GM21737 (cell line): ENCODE results near the gene OS9.

ENCODE experiments used
- ATAC-seq: cut with Tn5 transposase; IDR thresholded peaks from one replicate; pipeline ENCODE4 v1.9.1; 2021; ENCODE audit warnings: mild to moderate bottlenecking, moderate library complexity; ENCODE audit not compliant: unreplicated experiment

OS9 gene

DNA sequence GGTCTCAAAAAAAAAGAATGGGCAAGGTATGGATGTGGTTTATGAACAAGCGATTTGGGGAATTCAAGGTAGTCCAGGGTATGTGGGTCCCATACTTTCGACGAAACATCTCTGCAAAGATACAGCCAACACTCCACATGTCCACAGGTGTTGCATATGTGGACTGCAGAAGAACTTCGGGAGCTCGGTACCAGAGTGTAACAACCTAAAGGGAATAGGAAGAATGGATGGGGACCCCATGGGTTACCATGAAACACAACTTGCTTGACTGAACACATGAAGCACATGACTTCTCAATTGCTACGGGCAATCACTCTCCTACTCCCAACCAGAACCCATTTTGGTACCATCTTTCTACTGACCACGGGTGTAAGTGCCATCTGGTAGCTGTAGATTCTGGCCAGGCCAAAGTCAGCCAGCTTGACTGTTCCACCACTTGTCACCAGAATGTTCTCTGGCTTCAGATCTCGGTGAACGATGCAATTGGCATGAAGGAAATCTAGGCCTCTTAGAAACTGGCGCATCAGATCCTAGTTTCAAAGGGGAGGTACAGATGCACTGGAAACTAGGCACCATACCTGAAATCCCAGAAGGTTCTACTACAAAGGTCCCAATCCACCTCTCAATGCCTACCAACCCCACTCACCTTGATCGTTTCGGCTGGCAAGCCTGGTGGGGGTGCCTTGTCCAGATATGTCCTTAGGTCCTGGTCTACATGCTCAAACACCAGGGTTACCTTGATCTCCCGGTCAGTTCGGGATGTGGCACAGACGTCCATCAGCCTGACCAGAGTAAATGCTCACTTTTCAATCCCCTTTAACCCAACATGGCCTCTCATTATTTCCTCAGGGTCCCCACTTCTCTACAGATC lies 56.9 kb downstream of the OS9 start:
- no peak for ATAC-seq

DNA sequence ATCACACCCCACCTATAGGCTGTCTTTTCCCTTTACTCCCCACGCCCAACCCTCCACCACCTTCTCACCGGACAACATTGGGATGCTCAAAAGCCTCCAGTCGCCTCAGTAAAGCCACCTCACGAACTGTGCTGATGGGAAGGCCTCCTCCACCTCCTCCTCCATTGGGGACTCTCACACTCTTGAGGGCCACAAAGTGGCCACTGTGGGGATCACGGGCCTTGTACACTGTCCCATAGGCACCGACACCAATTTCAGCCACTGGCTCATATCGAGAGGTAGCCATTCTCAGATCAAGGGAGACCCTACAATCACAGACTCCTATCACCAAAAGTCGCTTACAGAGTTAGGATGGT lies 57.5 kb downstream of the OS9 start:
- ATAC-seq = no peak

DNA sequence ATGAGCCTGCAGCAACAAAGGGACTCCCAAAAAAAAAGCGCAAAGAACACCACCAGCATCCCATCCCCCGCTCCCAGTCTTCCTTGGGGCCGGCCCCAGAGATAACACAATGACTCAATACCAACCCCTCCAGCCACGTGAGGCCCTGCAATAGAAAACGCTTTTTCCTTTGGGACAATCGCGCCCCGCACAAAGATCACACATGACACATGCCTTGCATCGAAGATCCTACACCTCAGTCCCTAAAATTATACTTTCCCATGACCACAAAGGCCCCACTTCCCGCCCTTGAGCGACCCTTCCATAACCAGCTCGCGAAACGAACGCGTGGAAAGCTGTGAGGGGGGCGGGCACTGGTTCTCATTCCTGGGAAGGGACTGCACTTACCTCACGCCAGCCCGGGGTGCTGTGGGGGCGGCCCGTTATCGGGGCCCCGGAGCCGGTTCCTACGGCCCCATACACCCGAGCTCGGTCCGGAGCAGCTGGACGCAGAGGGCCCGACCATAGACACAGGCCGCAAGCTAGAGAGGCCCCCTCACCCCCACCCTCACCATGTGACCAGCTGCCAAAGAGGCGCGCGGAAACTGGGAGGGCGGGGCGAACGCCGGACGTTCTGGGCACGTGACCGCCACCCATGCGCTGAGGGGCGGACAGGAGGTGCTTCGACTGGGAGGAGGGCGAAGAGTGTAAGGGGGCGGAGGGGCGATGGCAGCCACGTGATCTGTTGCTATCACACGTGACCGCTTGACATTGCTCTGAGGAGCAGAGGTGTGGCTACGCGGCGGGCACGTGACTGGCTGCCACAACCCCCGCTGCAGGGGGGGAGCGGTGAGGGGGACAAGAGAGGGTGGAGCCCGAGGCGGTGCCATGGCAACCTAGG lies 58.1 kb downstream of the OS9 start, which contains the start of gene CDK4:
TSS of gene CDK4 (minus strand) at position 523 of the 880 bp plus-strand sequence. CDS start 593 bp downstream, outside the sequence.
- peak; percentile 61 for ATAC-seq

DNA sequence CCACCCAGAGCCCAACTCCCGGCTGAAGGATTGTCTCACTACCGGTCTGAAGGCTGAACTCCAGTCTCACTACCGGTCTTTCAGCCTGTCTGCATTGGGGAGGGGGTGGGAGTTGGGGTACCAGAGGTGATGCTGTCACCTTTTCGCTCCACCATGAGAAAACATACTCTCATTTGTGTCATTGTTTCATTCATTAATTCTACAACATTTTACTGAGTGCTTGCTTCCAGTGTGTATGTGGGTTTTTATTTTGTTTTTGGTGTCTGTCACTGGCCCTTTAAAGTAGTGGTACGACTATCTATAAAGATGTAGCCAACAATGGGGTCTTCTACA lies 58.7 kb downstream of the OS9 start:
- ATAC-seq = no peak

DNA sequence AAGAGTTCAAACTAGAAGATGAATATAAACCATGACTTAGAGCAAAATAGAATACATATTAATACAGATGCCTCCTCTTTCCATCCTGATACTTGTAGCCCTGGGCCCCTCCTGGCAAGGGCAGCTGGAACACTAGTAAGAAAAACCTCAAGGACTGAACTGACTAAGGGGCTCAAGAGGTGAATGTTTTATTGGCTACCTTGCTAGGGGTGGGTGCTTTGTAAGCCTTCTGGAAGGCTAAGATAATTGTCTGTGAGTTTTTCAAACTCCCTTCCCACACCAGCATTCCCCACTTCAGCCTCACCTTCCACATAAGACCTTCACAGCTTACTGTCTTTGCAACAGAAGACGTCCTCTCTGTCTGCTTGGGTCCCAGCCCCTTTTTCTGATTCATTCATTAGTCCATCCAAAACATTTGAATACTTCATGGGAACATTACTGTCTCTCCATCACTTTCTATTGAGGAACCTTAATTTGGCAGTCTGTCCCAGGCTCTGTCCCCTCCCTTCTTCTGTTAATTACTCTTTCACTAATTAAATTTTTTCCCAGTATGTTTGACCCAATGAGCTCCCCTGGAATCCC lies 59.9 kb downstream of the OS9 start:
- no peak for ATAC-seq

DNA sequence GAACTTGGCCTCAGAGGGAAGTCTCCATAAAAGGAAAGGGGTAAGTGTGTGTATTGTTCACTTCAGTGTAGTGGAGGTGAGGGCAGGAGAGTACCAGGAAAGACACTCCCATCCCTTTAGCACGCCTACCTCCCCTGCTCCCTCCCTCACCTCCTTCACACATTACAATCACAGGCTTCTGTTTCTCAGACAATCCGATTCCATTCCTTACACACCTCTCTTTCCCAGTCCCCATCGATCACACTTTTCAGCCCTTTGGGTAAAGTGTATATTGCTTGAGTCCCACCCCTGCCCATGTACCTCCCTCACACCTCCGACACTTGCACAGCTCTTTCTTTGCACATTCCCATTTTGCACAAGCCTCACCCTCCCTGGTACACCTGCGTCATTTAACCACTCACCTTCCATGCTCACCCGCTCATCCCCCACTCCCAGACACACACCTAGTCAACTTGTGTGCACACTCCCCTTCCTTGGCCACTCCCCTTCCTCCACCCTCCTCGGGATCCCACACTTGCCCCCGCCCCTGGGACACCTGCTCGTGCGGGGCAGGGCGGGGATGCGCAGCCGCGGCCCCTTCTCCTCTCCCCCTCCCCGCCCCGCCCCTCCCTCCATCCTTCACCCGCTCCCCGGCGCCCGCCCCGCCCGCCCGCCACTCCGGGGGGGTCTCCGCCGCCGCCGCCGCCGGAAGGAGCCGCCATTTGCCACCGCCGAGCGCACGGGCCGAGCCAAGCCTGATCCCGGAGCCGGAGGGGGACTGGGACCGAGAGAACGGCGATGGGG lies 60.7 kb downstream of the OS9 start, which contains the start of gene MARCHF9:
TSS of gene MARCHF9 (plus strand) at position 693 of the 783 bp plus-strand sequence. CDS start 426 bp downstream, outside the sequence.
- ATAC-seq = peak; percentile 34

DNA sequence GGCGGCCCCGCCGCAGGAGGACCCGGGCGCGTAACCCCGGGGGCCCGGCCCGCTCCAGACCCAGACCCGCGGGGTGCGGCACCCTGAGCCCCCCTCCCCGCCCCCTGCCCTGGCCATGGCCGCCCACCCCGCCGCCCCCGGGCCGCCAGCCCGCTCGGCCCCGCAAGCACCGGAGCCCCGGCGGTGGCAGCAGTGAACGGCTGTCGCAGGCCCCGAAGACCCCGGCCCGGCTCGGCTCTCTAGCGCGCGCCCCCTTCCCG lies 61.2 kb downstream of the OS9 start:
- no peak for ATAC-seq

DNA sequence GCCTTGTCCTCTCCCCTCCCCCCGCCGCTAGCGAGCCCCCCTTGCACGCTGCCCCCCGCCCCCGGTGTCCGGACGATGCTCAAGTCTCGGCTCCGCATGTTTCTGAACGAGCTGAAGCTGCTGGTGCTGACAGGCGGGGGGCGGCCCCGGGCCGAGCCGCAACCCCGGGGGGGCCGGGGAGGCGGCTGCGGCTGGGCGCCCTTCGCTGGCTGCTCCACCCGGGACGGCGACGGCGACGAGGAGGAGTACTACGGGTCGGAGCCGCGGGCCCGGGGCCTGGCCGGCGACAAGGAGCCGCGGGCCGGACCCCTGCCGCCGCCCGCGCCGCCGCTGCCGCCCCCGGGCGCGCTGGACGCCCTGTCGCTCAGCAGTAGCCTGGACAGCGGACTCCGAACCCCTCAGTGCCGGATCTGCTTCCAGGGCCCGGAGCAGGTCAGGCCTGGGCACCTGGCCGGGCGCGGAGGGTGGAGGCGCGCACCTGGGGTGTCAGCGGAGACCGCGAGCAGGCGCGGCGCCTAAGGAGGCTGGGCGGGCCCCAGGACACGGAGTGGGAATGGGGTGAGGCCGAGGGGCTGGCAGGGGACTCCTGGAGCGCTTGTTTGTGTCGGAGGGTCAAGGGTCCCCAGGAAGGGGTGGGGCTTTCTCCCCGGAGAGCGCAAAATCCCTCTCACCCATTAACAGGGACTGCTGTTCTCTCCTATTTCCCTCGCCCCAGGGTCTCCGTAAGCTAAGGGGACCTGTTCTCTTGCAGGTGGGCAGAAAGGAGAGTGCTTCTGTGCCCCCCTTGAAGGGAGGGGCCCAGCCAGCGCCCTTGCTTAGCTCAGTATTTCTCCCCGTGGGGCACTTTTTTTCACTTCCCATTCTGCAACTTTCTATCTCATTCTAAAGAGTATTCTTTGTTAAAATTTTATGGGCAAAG lies 61.8 kb downstream of the OS9 start:
- ATAC-seq = no peak

DNA sequence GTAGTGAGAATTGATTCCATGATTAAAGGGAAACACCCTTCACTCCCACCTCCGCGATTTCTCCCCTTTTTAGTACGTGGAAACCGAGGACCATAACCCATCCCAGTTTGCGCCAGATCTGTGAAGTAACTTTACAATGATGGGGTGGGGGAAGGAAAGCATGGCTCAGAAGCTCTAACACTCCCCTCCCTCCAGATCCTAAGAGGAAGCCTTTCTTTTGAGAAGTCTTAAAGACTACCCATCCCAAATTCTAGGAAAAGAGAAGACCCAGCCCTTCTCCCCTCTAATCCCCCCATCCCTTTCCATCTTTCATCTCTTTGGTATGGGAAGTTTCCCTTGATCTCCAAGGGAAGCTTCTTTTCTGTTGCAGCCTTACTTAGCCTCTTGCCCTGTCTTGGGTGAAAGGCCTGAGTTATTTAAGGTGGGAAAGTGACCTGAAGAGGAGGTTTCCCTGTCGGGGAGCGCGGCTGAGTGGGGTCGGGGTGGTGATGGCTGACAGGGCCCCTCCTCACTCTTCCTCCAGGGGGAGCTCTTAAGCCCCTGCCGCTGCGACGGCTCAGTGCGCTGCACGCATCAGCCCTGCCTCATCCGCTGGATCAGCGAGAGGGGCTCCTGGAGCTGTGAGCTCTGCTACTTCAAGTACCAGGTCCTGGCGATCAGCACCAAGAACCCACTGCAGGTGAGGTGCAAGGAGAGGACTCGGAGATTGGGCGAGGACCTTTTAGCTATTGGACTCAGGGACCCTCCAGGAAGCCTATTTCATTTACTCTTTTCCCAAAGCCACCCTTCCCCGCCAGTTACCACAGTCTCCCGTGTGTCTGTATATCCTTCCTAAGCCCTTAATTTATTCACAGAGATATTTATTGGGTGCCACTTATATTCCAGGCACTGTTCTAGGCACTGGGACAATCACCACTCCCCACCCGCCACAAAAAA lies 62.7 kb downstream of the OS9 start:
- no peak for ATAC-seq

DNA sequence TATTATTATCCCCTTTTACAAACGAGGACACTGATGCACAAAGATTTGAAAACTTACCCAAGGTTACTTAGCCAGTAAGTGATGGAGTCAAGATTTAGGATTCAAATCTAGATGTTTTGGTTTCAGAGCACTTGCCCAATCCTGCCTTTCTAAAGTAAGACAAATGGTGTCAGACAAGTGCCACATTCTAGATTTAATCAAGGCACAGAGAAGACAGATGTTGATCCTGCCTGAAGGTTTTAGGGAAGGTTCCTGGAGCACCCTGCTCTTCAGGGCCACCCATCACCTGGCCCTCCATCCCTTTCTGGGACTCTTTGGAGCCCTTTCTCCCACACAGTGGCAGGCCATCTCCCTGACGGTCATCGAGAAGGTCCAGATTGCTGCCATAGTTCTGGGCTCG lies 63.8 kb downstream of the OS9 start:
- no peak for ATAC-seq

DNA sequence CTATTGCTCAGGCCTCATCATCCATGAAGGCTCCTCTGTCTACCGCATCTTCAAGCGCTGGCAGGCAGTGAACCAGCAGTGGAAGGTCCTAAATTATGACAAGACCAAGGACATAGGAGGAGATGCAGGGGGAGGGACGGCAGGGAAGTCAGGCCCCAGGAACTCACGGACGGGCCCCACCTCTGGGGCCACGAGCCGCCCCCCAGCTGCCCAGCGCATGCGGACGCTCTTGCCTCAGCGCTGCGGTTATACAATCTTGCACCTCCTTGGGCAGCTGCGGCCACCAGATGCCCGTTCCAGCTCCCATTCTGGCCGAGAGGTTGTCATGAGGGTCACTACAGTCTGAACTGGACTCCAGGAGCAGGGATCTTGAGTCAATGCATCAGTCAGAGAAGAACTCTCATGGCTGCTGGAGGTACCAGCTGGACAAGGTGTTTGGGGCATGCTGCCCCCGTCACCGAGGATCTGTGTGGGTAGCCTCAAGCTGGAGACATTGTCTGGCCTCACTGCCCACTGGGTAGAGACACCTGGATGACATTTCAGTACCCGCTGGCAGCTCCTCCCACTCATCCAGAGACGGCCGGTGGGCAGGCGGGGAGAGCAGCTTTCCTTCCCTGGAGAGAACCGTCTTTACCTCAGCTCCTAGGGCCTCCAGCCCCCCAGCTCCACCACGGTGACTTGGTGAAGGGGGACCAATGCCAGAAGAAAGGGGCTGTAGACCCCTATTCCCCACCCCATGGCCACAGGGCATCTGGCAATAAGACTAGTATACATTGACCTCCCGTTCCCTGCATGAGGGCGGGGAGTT lies 64.8 kb downstream of the OS9 start:
- ATAC-seq = no peak

DNA sequence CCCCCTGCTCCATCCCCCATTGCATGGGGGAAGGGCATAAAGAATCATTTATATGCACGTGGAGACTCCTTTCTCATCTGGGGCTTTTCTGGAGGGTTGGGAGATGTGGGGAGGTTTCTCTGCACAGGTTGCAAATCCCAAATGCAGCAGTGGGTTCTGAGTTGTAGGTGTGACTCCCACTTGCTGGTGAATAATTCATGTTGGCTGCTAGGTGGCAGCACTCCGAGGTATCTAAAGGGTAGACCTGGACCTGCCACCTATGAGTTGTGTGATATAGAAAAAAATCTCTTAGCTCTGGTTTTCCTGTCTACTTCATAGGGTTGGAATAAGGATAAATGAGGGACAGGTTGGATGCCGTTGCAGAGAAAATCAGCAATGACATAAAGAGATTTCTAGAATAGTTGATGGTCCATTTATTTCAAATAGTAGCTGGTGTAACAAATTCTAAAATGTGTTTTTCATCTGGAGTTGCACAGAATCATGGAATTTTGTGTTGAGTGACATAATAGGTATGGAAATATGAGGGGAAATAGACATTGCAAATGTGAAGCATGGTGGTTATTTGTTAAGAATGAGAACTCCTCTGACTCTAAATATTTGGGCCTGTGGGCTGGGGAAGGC lies 65.5 kb downstream of the OS9 start:
- ATAC-seq = no peak

DNA sequence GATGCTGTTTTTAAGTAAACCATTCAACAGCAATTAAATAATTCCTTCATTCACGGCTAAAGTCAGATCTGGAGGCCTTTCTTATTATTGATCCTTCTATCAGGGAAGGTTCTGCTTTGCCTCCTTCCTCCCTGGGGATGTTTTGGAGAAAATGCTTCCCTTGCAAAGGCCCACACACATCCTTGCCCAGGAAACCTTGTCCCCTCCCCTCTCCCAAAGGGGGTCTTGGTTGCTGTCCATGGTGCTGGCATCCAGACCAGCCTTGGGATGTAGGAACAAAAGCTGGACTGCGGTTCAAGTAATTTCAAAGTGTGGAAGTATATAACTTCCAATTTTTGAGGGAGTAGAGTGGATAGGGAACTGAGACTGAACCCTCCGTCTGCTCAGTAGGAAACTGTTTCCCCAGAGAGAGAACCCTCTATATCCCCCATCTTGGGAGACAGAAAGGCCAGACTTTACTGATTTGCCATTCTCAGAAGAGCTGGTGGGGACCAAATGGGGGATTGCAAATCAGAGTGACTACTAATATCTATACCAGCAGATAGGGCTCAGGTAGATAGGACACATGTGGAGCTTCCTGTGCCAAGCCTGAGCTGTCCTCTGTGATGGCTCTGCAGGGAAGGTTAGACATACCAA lies 66.5 kb downstream of the OS9 start:
- ATAC-seq = no peak

DNA sequence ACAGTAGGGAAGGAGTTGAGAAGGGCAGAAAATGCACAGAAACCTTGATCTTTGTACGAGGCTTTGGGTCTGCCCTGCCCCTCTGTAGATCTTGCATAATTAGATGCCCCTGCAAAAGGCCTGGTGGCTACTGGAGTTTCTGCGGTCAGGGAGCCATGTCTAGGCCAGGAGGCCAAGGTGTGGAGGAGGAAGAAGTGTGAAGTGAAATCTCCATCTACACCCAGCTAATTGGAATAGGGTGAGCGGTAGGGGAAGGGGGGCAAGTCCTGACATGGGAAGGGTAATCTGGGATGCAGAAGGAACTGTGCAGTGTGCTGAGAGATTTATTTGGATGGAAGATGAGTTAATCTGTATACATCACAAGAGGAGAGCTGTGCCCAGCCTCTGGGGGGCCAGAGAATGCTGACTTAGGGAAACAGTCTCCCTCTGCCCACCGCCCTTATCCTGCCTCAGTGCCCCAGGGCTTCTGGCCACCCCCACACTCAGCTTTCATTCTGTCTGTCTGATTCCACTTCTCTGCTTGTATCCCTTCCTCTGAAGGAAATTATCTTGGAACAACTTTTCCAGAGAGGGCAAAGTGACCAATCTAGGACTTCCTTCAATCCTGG lies 67.6 kb downstream of the OS9 start:
- no peak for ATAC-seq

DNA sequence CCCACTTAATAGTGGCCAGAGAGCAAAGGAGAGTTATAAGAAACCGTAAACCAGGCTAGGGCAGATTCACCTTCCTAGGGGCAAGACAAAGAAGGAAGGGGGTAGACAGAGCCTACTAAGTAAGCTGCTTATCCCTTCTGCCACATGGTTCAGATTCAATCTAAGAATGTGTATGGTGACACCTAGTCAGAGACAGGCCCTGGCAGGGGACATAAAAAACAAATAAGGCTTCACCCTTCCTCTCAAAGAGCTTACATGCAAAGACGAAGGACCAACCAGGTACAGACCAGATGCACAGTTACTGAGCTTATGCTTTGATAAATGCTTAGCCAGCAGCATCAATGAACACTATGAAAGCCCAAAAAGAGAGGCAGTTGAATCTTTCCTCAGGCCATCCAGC lies 68.5 kb downstream of the OS9 start:
- ATAC-seq = no peak

DNA sequence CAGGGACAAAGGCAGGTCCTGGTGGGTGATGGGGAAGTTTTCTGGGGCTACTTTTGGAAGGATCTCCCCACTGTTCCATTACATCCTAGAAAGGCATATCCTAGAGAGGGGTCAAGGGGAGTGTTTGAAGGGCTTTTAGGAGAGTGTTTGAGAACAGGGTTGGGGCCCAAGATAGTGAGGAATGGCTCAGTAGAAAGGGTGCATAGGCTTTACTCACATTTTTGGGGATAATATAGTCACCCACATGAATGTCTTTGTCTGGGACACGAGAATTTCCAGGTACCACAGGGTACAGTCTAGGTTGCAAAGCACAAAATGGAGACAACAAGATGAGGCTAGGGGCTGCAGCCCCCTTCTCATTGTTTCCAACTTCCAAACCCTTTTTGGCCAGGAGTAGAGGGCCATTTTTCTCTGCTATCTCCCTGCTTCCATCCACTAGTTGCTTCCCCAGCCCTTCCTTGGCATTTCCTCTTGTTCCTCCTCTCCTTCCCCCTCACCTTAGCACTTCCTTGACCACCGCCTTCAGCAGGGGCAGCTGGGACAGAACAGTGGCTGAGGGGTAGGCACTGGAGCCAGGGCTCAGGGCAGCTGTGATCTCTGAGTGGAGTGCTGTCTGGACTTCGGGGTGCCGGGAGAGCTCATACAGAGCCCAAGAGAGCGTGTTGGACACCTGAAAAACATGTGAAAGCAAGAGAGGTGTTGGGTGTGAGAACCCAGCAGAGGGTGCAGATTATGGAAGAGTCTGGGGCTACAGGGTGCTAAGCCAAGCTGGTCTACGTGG lies 70.1 kb downstream of the OS9 start:
- no peak for ATAC-seq
